ENCODE measurements around the gene SBNO2.
A peak's percentile ranks its signal among the peaks of the same experiment; 100 is the strongest.

The SBNO2 gene

GRCh38 chr19:1068009-1069001, 105.8 kb downstream of the SBNO2 start:
- peak; percentile 48 for DNase-seq

- peak; percentile 88 for DNase-seq
Measured at GRCh38 chr19:1067341-1067957, 106.6 kb downstream of the SBNO2 start.

GRCh38 chr19:1066748-1067340, 107.2 kb downstream of the SBNO2 start, which contains the start of gene ARHGAP45:
ARHGAP45 (plus strand) TSS chr19:1067167; CDS start chr19:1067406, 239 bp downstream.
- peak; percentile 88 for DNase-seq

- DNase-seq: no peak
Measured at GRCh38 chr19:1066251-1066747, 107.8 kb downstream of the SBNO2 start.

GRCh38 chr19:1065606-1066109, 108.4 kb downstream of the SBNO2 start:
- DNase-seq: no peak

- peak; percentile 56 for DNase-seq
Measured at GRCh38 chr19:1064661-1065605, 109.1 kb downstream of the SBNO2 start.

- DNase-seq: no peak
Measured at GRCh38 chr19:1063909-1064660, 110.0 kb downstream of the SBNO2 start.

GRCh38 chr19:1063030-1063908, 110.8 kb downstream of the SBNO2 start:
- no peak for DNase-seq

GRCh38 chr19:1062387-1063029, 111.6 kb downstream of the SBNO2 start:
- no peak for DNase-seq

- no peak for DNase-seq
Measured at GRCh38 chr19:1061987-1062386, 112.1 kb downstream of the SBNO2 start.

GRCh38 chr19:1060689-1061088, 113.4 kb downstream of the SBNO2 start:
- DNase-seq: no peak

GRCh38 chr19:1058112-1058511, 116.0 kb downstream of the SBNO2 start:
- no peak for DNase-seq
